K562 (cell line): ENCODE results near the gene MYO1A. TPM values are rescaled to one million over a fixed set of nuclear protein-coding genes. Genes with fewer than 3 reads are reported as not detected.

Source experiments
- DNMT1 ChIP-seq: fragments of 450-650 bp; IDR thresholded peaks from 2 replicates; pipeline ENCODE4 v1.6.1; 2016; ENCODE audit warnings: antibody characterized with exemption, mild to moderate bottlenecking
- EGR1 ChIP-seq: fragments of 450-650 bp; conservative IDR thresholded peaks from 2 replicates; pipeline ENCODE4 v1.6.1; 2017; ENCODE audit warnings: mild to moderate bottlenecking
- ETV6 ChIP-seq, 3 experiments: fragments of 150-350 bp in 1 of 3; sonication (generic) in 1 of 3; formaldehyde crosslinking in 1 of 3; IDR thresholded peaks; 2 replicates each; pipeline versions ENCODE4 v1.6.1 to v1.8.0; 2014 to 2022; ENCODE audit warnings: borderline replicate concordance in 2 of 3, low read depth in 2 of 3, antibody characterized with exemption in 1 of 3, low read length in 1 of 3, mild to moderate bottlenecking in 1 of 3, missing genetic modification reagents in 1 of 3
- HDAC2 ChIP-seq: fragments of 450-650 bp; IDR thresholded peaks from 2 replicates; pipeline ENCODE4 v1.6.1; 2016; ENCODE audit warnings: mild to moderate bottlenecking
- KDM1A ChIP-seq, 2 experiments: fragments of 450-650 bp; IDR thresholded peaks; 2 replicates each; pipeline ENCODE4 v1.6.1; 2016; ENCODE audit warnings: mild to moderate bottlenecking in 2 of 2
- KHSRP ChIP-seq: fragments of 450-650 bp; IDR thresholded peaks from 2 replicates; pipeline ENCODE4 v1.6.1; 2017
- KLF16 ChIP-seq: IDR thresholded peaks from 2 replicates; pipeline ENCODE4 v1.6.1; 2016; ENCODE audit warnings: antibody characterized with exemption
- MEF2A ChIP-seq: IDR thresholded peaks from 2 replicates; pipeline ENCODE4 v1.6.1; 2011; ENCODE audit warnings: low read depth, mild to moderate bottlenecking, low read length, moderate library complexity; ENCODE audit not compliant: control insufficient read depth
- NR2C2 ChIP-seq, 2 experiments: fragments of 200-800 bp in 1 of 2; sonication (Bioruptor generic) in 1 of 2; sonication (generic) in 1 of 2; formaldehyde crosslinking in 1 of 2; IDR thresholded peaks; 2 replicates each; pipeline versions ENCODE4 v1.6.1 to v1.8.0; 2016 to 2022; ENCODE audit warnings: mild to moderate bottlenecking in 1 of 2, missing compliant biosample characterization in 1 of 2, missing genetic modification characterization in 1 of 2, missing genetic modification reagents in 1 of 2
- NR3C1 ChIP-seq: sonication (generic); formaldehyde crosslinking; IDR thresholded peaks from 2 replicates; pipeline ENCODE4 v1.8.1; 2022; ENCODE audit warnings: missing genetic modification reagents
- SMAD4 ChIP-seq: fragments of 250-450 bp; sonication (Bioruptor Pico); conservative IDR thresholded peaks from 2 replicates; pipeline ENCODE4 v1.8.0; 2021; ENCODE audit warnings: inconsistent platforms, mild to moderate bottlenecking, moderate library complexity
- SMARCA5 ChIP-seq: fragments of 450-650 bp; IDR thresholded peaks from 2 replicates; pipeline ENCODE4 v1.6.1; 2016
- THRAP3 ChIP-seq: fragments of 450-650 bp; IDR thresholded peaks from 2 replicates; pipeline ENCODE4 v1.6.1; 2016; ENCODE audit warnings: mild to moderate bottlenecking, inconsistent platforms, borderline replicate concordance
- ZNF165 ChIP-seq: fragments of 250-450 bp; sonication (Bioruptor Pico); IDR thresholded peaks from 2 replicates; pipeline ENCODE4 v1.4.0; 2020; ENCODE audit warnings: borderline replicate concordance
- ZNF717 ChIP-seq: fragments of 250-450 bp; sonication (Bioruptor Pico); IDR thresholded peaks from 2 replicates; pipeline ENCODE4 v1.5.0; 2021
- polyA plus RNA-seq, 8 experiments: library from polyadenylated mRNA; depleted of rRNA in 4 of 8; stranded (reverse) in 5 of 8; unstranded in 3 of 8; fragments of >200 nt; fragmentation: Nextera tagmentation in 2 of 8; fragmentation: Illumina TruSeq in 1 of 8; extraction: Ambion mirVana in 2 of 8; extraction: Trizol in 1 of 8; gene quantifications; 2 replicates each; pipeline versions ENCODE4 v1.2.1 to v1.2.3, GENCODE V29; 2011 to 2014; ENCODE audit warnings: inconsistent platforms in 1 of 8, missing spikeins in 1 of 8
- total RNA-seq, 7 experiments: library from RNA; depleted of rRNA in 6 of 7; stranded (reverse); fragments of >200 nt in 6 of 7; fragmentation: Illumina TruSeq in 2 of 7; extraction: Trizol in 2 of 7; gene quantifications; 2 replicates each; pipeline versions ENCODE4 v1.2.1 to v1.2.3, GENCODE V29; 2011 to 2021; ENCODE audit warnings: low replicate concordance in 1 of 7
- TF ChIP-seq, protein P1 (sequence below): fragments of 150-350 bp; conservative IDR thresholded peaks from 2 replicates; pipeline ENCODE4 v1.6.1; 2014; ENCODE audit warnings: low read length
- TF ChIP-seq, protein P2 (sequence below): sonication (generic); formaldehyde crosslinking; IDR thresholded peaks from 2 replicates; pipeline ENCODE4 v1.8.1; 2023; ENCODE audit warnings: mild to moderate bottlenecking, missing genetic modification reagents
- TF ChIP-seq, protein P3 (sequence below): fragments of 450-650 bp; formaldehyde crosslinking; IDR thresholded peaks from 2 replicates; pipeline ENCODE4 v1.4.0; 2022; ENCODE audit warnings: missing genetic modification characterization
- TF ChIP-seq, protein P4 (sequence below): fragments of 250-450 bp; sonication (Bioruptor Pico); IDR thresholded peaks from 2 replicates; pipeline ENCODE4 v1.8.0; 2022; ENCODE audit warnings: inconsistent platforms, mild to moderate bottlenecking, moderate library complexity, borderline replicate concordance

MYO1A gene
- total and polyA plus RNA-seq, 9 of the 15 experiments (the other 6 are each of a cell fraction or from before 2014, with no cell fraction given), result 0.03 to 0.29 (median 0.14) TPM; not detected in 2

DNA sequence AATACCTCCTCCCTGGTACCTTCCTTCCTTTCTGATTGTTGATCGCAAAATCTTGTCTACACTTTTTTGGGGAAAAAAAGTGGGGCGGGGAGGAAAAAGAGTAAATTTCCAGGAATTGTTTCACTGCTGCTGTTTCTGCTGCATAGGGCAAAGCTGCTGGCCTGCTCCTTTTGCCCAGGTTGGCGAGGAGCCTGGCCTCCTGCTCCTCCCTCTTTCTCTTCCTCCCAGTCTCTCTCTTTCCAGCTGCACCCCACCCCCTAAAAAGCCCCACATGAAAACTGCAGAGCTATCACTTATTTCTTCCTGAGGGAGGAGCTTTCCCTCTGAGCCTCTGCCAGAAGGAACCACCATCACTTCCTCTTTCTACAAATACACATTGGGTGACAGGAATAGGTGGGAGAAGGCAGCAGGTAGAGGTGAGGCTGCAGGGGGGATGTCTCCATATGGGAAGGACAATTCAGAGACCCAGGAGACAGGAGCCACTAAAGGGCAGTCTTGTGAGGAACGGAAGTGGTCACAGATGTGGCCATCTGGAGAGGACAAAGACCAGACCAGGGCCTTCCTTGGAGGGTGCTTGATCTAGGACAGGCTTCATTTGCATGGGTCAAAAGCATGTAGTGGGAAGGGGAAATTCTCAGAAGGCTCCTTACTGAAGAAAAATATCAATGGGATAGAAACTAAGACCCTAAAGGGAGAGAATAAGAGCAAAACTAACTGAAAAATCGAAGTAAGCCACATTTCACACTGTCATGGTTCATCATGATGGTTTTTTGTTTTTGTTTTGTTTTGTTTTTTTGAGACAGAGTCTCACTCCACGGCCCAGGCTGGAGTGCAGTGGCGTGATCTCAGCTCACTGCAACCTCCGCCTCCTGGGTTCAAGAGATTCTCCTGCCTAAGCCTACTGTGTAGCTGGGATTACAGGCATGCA, 58.3 kb downstream of the MYO1A start (continued):
- TF ChIP-seq, protein P1, sequence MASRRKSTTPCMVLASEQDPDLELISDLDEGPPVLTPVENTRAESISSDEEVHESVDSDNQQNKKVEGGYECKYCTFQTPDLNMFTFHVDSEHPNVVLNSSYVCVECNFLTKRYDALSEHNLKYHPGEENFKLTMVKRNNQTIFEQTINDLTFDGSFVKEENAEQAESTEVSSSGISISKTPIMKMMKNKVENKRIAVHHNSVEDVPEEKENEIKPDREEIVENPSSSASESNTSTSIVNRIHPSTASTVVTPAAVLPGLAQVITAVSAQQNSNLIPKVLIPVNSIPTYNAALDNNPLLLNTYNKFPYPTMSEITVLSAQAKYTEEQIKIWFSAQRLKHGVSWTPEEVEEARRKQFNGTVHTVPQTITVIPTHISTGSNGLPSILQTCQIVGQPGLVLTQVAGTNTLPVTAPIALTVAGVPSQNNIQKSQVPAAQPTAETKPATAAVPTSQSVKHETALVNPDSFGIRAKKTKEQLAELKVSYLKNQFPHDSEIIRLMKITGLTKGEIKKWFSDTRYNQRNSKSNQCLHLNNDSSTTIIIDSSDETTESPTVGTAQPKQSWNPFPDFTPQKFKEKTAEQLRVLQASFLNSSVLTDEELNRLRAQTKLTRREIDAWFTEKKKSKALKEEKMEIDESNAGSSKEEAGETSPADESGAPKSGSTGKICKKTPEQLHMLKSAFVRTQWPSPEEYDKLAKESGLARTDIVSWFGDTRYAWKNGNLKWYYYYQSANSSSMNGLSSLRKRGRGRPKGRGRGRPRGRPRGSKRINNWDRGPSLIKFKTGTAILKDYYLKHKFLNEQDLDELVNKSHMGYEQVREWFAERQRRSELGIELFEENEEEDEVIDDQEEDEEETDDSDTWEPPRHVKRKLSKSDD, result no peak
- TF ChIP-seq SMARCA5 (no peak), SMAD4 (CRISPR knock-in tag) (no peak), HDAC2 (no peak), KHSRP (no peak), NR2C2 (CRISPR knock-in tag; IDR thresholded peaks at IDR 0.05) (no peak), NR2C2 (tag; IDR thresholded peaks at IDR 0.05) (peak; percentile 6; the same call in 1 of the 2 replicates), ETV6 (IDR thresholded peaks at IDR 0.05; ENCODE audit: borderline replicate concordance in 1 of 2, low read depth in 2 of 2, low read length in 1 of 2) (peak; percentile 16 to 64; a peak in 2 of 4 replicates), ETV6 (CRISPR knock-in tag; IDR thresholded peaks at IDR 0.05; ENCODE audit: borderline replicate concordance) (no peak), THRAP3 (no peak), NR3C1 (no peak), ZNF165 (CRISPR knock-in tag) (no peak), KLF16 (no peak), EGR1 (no peak), ZNF717 (CRISPR knock-in tag) (no peak), MEF2A (no peak), DNMT1 (no peak), KDM1A (IDR thresholded peaks at IDR 0.05) (no peak)
- TF ChIP-seq, protein P2, sequence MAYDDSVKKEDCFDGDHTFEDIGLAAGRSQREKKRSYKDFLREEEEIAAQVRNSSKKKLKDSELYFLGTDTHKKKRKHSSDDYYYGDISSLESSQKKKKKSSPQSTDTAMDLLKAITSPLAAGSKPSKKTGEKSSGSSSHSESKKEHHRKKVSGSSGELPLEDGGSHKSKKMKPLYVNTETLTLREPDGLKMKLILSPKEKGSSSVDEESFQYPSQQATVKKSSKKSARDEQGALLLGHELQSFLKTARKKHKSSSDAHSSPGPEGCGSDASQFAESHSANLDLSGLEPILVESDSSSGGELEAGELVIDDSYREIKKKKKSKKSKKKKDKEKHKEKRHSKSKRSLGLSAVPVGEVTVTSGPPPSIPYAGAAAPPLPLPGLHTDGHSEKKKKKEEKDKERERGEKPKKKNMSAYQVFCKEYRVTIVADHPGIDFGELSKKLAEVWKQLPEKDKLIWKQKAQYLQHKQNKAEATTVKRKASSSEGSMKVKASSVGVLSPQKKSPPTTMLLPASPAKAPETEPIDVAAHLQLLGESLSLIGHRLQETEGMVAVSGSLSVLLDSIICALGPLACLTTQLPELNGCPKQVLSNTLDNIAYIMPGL (CRISPR knock-in tag), result no peak
- TF ChIP-seq, protein P3, sequence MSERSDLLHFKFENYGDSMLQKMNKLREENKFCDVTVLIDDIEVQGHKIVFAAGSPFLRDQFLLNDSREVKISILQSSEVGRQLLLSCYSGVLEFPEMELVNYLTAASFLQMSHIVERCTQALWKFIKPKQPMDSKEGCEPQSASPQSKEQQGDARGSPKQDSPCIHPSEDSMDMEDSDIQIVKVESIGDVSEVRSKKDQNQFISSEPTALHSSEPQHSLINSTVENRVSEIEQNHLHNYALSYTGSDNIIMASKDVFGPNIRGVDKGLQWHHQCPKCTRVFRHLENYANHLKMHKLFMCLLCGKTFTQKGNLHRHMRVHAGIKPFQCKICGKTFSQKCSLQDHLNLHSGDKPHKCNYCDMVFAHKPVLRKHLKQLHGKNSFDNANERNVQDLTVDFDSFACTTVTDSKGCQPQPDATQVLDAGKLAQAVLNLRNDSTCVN (CRISPR knock-in tag), result no peak
- TF ChIP-seq, protein P4, sequence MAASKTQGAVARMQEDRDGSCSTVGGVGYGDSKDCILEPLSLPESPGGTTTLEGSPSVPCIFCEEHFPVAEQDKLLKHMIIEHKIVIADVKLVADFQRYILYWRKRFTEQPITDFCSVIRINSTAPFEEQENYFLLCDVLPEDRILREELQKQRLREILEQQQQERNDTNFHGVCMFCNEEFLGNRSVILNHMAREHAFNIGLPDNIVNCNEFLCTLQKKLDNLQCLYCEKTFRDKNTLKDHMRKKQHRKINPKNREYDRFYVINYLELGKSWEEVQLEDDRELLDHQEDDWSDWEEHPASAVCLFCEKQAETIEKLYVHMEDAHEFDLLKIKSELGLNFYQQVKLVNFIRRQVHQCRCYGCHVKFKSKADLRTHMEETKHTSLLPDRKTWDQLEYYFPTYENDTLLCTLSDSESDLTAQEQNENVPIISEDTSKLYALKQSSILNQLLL, result no peak
